Sciatic nerve (tissue), 2 donors: ENCODE results near the gene HSF4. TPM values are rescaled to one million over a fixed set of nuclear protein-coding genes. Genes with fewer than 3 reads are reported as not detected.

ENCODE experiments used
- ATAC-seq: fragments of 200-7000 bp; cut with Tn5 transposase; one replicate; pipeline ENCODE4 v1.9.1; 2020; ENCODE audit warnings: mild to moderate bottlenecking, moderate library complexity
- DNase-seq: peaks from one replicate; pipeline ENCODE4 v3.0.0-alpha.2; 2020; ENCODE audit warnings: low spot score
- intact Hi-C: fragments of 100-400 bp; cut with DNase I; formaldehyde crosslinking; loops from one replicate; pipeline ENCODE4 v1.14.2; 2022
- total RNA-seq: library from RNA; stranded (reverse); fragmentation: NEBNext Ultra II Directional; extraction: Animal tissue kit (Norgen Biotek cat#: 25700); gene quantifications from one replicate; pipeline ENCODE4 v1.2.1, GENCODE V29; 2021
- donor health status: DM: no; HTN: no; CAD: no.
- donor health status: DM: no; HTN: no; CAD: no.

The HSF4 gene
- total RNA-seq, 1 donor from 2014 or later = 123 TPM

GRCh38 chr16:67193536-67193935, 29.0 kb downstream of the HSF4 start:
- intact Hi-C loops = no loop called here
- ATAC-seq (no peak), DNase-seq (no peak)

DNA sequence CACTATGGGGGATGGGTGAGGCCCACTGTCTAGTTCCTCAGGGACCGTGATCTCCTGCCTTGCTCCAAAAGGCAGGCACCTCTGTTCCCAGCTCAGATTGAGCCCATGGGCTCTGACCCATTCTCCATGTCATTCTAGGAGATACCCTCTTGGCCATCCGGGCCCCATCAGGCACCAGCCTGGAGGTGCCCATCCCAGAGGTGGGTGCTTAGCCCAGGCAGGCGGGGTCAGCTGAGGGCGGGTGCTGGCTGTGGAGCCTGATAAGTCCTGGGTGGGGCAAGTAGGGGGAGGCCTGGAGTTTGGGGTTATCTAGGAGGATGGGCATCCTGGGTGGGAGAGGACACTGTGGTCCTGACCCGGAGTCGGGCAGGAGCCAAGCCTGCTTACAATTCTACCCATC, 29.7 kb downstream of the HSF4 start:
- no peak for ATAC-seq
- intact Hi-C loops = no loop called here
- DNase-seq = no peak

DNA sequence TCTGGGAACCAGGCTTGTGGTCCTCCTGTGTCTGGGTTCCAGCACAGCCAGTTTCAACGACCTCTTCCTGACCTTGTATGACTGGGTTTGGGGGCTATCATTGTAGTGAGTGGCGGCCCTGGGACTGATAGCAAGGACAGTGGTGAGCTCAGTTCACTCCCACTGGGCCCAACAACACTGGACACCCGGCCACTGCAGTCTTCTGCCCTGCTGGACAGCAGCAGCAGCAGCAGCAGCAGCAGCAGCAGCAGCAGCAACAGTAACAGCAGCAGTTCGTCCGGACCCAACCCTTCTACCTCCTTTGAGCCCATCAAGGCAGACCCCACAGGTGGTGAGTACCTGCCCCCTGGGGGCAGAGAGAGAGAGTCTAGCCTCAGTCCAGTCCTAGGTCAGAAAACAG, 31.1 kb downstream of the HSF4 start:
- intact Hi-C loops = no loop called here
- DNase-seq = no peak
- no peak for ATAC-seq

- intact Hi-C loops = no loop called here
- no peak for DNase-seq
- no peak for ATAC-seq
Measured at GRCh38 chr16:67196881-67197280, 32.3 kb downstream of the HSF4 start.

DNA sequence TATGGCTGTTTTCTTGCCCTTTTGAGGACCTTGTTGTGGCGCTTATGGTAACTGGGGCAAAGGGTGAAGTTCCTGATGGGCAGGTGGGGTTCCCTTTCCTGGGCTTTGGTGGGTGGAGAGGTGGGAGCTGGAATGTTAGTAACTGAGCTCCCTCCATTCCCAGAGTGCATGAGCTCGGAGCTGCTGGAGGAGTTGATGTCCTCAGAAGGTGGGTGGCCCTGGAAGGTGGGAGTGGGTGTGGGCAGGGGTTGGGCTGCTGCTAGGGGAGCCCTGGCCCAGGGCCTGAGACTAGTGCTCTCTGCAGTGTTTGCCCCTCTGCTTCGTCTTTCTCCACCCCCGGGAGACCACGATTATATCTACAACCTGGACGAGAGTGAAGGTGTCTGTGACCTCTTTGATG, 33.2 kb downstream of the HSF4 start:
- ATAC-seq (no peak), DNase-seq (no peak)
- intact Hi-C loops = no loop called here

GRCh38 chr16:67198238-67198734, 33.7 kb downstream of the HSF4 start:
- ATAC-seq = peak; percentile 58
- DNase-seq = no peak
- intact Hi-C loops = no loop called here

DNA sequence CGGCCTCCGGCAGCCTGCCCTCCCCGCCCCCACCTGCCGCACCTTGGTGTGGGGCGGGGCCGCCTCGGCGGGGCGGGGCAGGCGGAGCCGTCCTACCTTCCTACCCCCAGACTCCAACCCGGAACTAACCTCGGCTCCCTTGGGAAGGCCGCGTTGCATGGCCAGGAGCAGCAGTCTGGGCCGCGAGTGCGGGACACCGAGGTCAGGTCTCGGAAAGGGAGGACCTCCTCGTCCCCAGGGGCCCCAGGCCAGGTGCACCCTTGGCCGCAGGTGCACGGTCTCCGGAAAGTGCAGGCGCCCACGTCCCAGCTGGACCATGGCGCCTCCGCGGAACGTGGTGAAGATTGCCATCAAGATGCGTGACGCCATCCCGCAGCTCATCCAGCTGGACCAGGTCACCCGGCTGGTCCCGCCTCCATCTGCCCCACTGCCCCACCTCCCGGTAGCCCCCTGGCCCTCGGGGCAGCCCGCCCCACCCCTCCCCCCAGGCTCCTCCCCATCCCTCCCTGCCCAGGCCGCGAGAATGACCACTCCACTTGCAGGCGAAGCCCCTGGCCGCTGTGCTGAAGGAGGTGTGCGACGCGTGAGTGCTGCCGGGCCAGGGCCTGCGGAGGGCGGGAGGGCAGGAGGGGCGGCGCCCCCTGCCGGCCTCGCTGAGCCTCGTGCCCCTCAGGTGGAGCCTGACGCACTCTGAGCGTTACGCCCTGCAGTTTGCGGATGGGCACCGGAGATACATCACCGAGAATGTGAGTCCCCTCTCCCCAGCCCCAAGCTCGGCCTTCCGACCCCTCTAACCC, 34.7 kb downstream of the HSF4 start, which contains the start of gene ELMO3:
ELMO3 (plus strand) TSS at position 121 of the 797 bp plus-strand sequence; CDS start at position 317, 196 bp downstream.
- intact Hi-C loops = no loop called here
- ATAC-seq = peak; percentile 45

GRCh38 chr16:67199808-67200198, 35.3 kb downstream of the HSF4 start:
- intact Hi-C loops = no loop called here
- ATAC-seq (peak; percentile 25), DNase-seq (no peak)

More for the DNA sequence above, 34.7 kb downstream of the HSF4 start, which contains the start of gene ELMO3:
- DNase-seq = no peak

DNA sequence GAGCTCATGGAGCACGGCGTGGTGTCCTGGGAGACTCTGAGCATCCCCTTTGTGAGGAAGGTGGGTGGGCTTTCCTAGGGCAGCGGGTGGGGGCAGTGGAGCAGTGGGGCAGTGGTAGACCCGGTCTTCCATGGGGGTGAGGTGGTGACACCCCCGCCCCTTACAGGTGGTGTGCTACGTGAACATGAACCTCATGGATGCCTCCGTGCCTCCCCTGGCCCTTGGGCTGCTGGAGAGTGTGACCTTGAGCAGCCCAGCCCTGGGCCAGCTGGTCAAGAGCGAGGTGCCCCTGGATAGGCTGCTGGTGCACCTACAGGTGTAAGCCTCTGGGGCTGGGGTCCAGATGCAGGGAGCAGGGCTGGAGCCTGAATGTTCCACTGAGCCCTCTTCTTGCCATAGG, 35.9 kb downstream of the HSF4 start:
- DNase-seq = no peak
- intact Hi-C loops = no loop called here
- no peak for ATAC-seq

GRCh38 chr16:67201411-67202345, 37.1 kb downstream of the HSF4 start:
- DNase-seq (no peak), ATAC-seq (no peak)
- intact Hi-C loops = no loop called here

DNA sequence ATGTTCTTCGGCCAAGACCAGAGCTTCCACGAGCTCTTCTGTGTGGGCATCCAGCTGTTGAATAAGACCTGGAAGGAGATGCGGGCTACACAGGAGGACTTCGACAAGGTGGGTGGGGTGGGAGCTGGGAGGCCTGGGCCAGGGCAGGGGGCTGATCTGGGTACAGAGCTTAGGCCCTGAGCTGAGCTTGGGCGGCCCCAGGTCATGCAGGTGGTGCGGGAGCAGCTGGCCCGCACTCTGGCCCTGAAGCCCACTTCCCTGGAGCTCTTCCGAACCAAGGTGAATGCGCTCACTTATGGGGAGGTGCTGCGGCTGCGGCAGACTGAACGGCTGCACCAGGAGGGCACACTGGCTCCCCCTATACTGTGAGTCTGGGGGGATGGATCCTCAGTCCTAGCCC, 37.9 kb downstream of the HSF4 start:
- DNase-seq (no peak), ATAC-seq (no peak)
- intact Hi-C loops = no loop called here

GRCh38 chr16:67202956-67203493, 38.5 kb downstream of the HSF4 start:
- intact Hi-C loops = no loop called here
- no peak for DNase-seq
- no peak for ATAC-seq

DNA sequence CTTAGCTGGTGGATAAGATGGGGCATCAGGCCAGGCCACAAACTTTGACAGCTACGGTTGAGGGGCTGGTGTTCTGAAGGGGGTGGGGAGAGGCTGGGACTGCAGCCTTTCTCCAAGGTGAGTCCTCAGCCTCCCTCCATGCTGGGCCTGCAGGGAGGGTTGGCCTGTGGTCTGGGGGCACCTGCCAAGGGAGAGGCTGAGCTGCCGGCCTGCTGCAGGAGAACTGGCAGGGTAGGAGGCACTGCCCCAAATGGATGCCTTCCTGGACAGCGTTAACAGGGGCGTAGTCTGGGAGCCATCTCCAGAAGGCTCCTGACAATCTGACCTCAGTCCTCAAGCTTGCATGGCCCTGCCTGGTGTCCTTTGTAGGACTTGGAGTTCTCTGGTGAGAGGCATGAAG, 39.5 kb downstream of the HSF4 start:
- intact Hi-C loops = no loop called here
- no peak for DNase-seq
- no peak for ATAC-seq

DNA sequence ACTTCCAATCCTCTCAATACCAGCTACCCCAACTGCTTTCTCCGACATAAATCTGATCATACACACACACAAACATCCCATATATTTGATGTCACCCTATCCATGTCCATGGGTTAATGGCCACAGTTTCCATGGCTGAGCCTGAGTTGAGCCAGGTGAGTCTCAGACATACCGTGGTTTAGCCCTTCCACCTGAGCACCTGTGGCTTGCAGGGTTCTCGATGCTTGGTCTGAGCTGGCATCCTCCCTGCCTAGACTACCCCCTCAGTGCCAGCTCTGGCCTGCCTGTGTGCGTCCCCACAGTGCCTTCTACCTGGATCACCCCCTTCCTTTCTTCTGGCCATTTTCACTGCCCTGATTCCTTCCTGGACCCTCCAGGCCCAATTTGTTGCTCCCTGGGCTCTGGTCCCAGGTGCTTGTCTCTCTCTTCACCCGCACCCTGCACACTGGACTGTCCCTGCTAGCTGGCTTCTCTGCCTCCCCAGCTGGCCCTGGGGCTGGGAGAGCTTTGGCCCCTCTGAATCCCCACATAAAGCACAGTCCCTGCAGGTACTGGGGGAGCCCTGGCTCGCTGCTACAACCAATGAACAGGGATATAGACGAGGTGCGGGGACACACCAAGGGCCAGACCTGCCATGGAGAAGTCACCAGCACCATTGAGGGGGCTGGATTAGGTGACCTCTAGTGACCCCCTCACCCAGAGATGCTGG, 41.7 kb downstream of the HSF4 start:
- intact Hi-C loops = no loop called here
- no peak for DNase-seq
- ATAC-seq = no peak

GRCh38 chr16:67206838-67207248, 42.3 kb downstream of the HSF4 start:
- ATAC-seq = peak; percentile 23
- DNase-seq = no peak
- intact Hi-C loops = no loop called here

DNA sequence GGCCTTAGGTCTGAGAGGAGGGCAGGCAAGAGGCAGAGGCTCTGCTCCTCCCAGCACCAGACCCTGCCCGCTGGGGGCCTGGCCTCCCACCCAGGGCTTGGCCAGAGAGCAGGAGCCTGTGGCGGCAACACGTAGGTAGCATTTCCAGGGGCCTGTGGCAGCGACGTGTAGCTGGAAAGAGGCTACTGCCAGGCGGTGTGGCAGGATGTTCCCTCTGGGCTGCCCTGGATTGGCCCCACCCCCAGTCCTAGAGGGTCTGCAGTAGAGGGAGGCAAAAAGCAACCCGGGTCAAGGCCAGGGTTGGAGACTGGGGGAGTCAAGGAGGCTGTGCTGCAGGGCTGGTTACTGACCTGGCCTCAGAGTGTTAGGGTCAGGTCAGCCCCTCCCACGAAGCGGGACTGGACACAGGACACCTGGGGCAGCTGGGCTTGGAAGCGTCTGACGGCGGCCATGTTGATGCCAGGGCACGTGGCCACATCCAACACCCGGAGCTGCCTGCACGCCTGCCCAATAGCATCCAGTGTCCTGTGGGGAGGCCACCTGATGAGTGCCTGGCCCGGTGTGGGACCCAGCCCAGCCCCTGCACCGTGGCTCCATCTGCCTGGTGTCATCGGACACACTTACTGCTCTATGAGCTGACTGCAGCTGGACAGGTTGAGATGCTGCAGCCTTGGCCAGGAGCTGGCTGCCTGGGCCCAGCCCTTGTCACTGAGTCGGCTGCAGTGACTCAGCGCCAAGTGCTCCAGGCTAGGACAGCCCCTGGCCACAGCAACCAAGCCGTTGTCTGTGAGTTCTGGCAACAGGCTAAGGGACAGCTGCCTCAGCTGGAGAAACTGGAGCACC, 42.9 kb downstream of the HSF4 start:
- no peak for ATAC-seq
- intact Hi-C loops = no loop called here
- DNase-seq = no peak

DNA sequence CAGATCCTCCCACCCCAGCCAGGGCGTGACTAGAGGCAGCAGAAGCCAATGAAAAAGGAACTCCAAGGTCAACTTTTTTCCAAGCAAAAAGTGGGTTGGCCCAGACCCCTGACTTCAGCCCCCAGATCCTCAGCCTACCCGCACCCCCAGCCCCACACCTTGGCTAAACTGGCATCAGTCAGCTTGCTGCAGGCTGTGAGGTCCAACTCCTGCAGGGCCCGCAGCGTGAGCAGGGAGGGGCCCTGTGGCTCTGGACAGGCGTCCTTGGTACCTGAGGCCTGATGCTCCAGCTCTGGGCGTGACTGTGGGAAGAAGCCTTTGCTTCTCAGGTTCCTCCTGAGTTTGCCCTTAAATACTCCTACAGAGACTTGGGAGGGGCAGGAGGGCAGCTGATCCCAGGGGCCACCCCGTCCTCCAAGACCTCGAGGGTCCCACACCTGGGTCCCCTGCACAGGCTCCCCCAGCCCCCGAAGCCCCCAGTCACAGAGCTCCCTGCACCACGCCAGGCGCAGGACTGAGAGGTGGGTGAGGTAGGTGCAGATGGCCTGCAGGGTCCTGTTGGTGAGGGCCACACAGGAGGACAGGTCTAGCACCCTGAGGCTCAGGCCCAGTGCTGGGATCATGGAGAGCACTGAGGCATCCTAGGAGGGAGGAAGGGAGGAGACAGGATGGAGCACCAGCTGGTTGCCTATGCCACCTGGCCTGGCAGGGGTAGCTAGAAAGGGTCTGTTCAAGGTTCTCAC, 43.8 kb downstream of the HSF4 start:
- DNase-seq = no peak
- no peak for ATAC-seq
- intact Hi-C loops = no loop called here
